AG04450 (cell line): ENCODE data around the gene MRTFA. TPM values are rescaled to one million over a fixed set of nuclear protein-coding genes. Genes with fewer than 3 reads are reported as not detected.

Experiments
- CTCF ChIA-PET: fragments of 300-600, 350-600 bp; formaldehyde crosslinking; extraction: SDS; loops from one replicate; lab custom pipeline; 2022; ENCODE audit warnings: antibody characterized with exemption, inconsistent platforms; lab: Charles Lee
- POLR2A ChIA-PET: fragments of 350-600 bp; formaldehyde crosslinking; extraction: SDS; loops from one replicate; lab custom pipeline; 2021; ENCODE audit warnings: antibody characterized with exemption, inconsistent platforms; lab: Yijun Ruan, JAX
- DNase-seq: peaks from one replicate; pipeline ENCODE4 v3.0.0-alpha.2; 2011; ENCODE audit warnings: low read depth, low spot score
- H3K27ac ChIP-seq: one replicate; pipeline ENCODE4 v1.5.1; 2012; ENCODE audit warnings: low read depth, low read length, control low read depth
- H3K27me3 ChIP-seq: one replicate; pipeline ENCODE4 v1.6.0; 2012; ENCODE audit warnings: low read length; ENCODE audit not compliant: control insufficient read depth, insufficient read depth
- H3K4me3 ChIP-seq: 2 replicates; pipeline ENCODE4 v1.5.1; 2011; ENCODE audit warnings: mild to moderate bottlenecking, low read depth, low read length, control low read depth
- H3K9me3 ChIP-seq: 2 replicates; pipeline ENCODE4 v1.5.1; 2012; ENCODE audit warnings: low read length; ENCODE audit not compliant: control insufficient read depth, insufficient read depth
- CTCF ChIP-seq: IDR thresholded peaks from 2 replicates; pipeline ENCODE4 v1.5.1; 2011; ENCODE audit warnings: low read depth, low read length, control low read depth, inconsistent platforms
- polyA plus RNA-seq: library from polyadenylated mRNA; depleted of rRNA; stranded (reverse); fragments of >200 nt; gene quantifications from 2 replicates; pipeline ENCODE4 v1.2.3, GENCODE V29; 2011

Gene MRTFA
- polyA plus RNA-seq, 1 experiment: 6.8 TPM

GRCh38 chr22:40462195-40462984, 174.1 kb downstream of the MRTFA start:
- TF ChIP-seq CTCF: no peak
- DNase-seq: no peak
- H3K9me3 ChIP-seq: no peaks in the 10 kb centered on the region
- ChIA-PET CTCF (interaction anchor here (1.1 to 1.4 kb wide), 2 partner anchors 25 to 26 kb away, joined by 3 to 11 read pairs; no protein-coding TSS in a partner anchor), POLR2A (no interaction called here)
- H3K4me3 ChIP-seq: no peak overlapping the region
- H3K27me3 ChIP-seq: no peaks in the 10 kb centered on the region
- no peak overlapping the region for H3K27ac ChIP-seq

- ChIA-PET CTCF (interaction anchor here (2.0 kb wide), 1 partner anchor 17 kb away, joined by 13 read pairs; no protein-coding TSS in a partner anchor), POLR2A (interaction anchor here (0.7 kb wide), 1 partner anchor 152 kb away, joined by 4 read pairs; no protein-coding TSS in a partner anchor)
- no peak for DNase-seq
- H3K27me3 ChIP-seq: no peaks in the 10 kb centered on the region
- TF ChIP-seq CTCF: no peak
- H3K27ac ChIP-seq: no peak overlapping the region
- no peak overlapping the region for H3K4me3 ChIP-seq
- no peaks in the 10 kb centered on the region for H3K9me3 ChIP-seq
Measured at GRCh38 chr22:40453671-40454070, 182.8 kb downstream of the MRTFA start.

GRCh38 chr22:40452730-40453487, 183.6 kb downstream of the MRTFA start:
- no peak for DNase-seq
- Histone ChIP-seq H3K9me3 (no peaks in the 10 kb centered on the region), H3K27ac (no peak overlapping the region), H3K27me3 (no peaks in the 10 kb centered on the region), H3K4me3 (no peak overlapping the region)
- no peak for TF ChIP-seq CTCF
- CTCF ChIA-PET: interaction anchor here (2.0 to 2.4 kb wide), 2 partner anchors 16 kb away, joined by 8 to 13 read pairs; no protein-coding TSS in a partner anchor
- POLR2A ChIA-PET: interaction anchor here (0.6 kb wide), 1 partner anchor 16 kb away, joined by 3 read pairs; no protein-coding TSS in a partner anchor

GRCh38 chr22:40451210-40451609, 185.3 kb downstream of the MRTFA start:
- H3K4me3 ChIP-seq: no peak overlapping the region
- no peak for DNase-seq
- TF ChIP-seq CTCF: no peak
- H3K27ac ChIP-seq: no peak overlapping the region
- no peaks in the 10 kb centered on the region for H3K9me3 ChIP-seq
- ChIA-PET CTCF (interaction anchor here (1.0 to 2.4 kb wide), 2 partner anchors 14 to 195 kb away, joined by 3 to 8 read pairs; no protein-coding TSS in a partner anchor), POLR2A (interaction anchor here (0.5 kb wide), 1 partner anchor 21 kb away, joined by 6 read pairs; no protein-coding TSS in a partner anchor)
- H3K27me3 ChIP-seq: no peaks in the 10 kb centered on the region
